HG03558 (cell line): ENCODE results near the gene MRPL1.

Source experiments
- ATAC-seq: cut with Tn5 transposase; IDR thresholded peaks from one replicate; pipeline ENCODE4 v1.9.1; 2021; ENCODE audit warnings: moderate number of reproducible peaks; ENCODE audit not compliant: unreplicated experiment; ENCODE audit errors: extremely low read depth

Gene MRPL1

DNA sequence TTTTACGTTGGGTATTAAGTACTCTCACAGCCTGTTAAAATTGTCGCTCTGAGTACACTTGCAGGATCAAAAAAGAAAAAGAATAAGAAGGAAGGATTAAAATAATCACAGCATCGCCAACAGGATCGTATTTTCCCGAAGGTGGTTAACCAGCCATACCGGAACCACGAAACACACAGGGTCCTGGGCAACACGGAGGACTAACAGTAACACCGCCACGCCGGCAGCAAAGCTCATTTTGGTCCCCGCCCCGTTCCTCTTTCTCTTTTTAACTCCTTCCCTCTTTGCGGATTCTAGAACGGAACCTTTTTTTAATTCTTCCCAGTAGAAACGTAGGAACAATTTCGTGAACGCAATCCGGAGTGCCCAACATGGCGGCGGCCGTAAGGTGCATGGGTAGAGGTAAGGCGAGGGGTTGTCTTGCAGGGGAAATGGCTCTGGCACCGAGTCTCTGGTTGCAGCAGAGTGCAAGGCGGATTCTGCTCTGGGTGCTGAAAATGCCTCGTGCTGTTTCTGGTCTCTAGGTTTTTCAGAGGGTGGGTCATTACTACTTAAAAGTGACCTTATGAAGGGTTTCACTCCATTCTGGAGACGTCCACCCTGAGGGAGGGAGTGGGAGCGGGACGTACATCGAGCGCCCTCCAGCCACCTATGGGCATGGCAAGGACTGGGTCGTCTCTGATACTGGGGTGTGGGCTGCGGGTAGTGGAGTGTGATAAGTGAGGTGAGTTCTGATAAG lies at the start of gene MRPL1:
MRPL1 (plus strand) TSS at position 353 of the 739 bp plus-strand sequence; CDS start at position 372, 19 bp downstream.
- peak; percentile 64 for ATAC-seq

DNA sequence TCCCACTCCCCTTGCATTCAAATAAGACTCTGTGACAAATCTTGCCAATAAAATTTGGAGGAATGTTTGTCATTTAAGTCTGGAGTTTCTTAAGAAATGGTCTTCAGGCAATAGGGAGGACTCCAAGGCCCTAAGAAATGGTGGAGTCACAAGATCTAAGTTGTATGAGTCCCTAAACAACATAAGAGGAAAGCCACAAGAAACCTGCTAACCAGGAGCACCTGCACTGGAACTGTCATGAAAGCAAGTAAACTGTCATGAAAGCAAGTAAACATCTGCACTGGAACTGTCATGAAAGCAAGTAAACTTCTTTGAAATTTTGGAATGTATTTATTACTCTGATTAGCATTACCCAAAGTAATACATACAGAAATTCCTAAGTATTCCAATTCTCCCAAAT lies 47.0 kb upstream of the MRPL1 start:
- no peak for ATAC-seq

DNA sequence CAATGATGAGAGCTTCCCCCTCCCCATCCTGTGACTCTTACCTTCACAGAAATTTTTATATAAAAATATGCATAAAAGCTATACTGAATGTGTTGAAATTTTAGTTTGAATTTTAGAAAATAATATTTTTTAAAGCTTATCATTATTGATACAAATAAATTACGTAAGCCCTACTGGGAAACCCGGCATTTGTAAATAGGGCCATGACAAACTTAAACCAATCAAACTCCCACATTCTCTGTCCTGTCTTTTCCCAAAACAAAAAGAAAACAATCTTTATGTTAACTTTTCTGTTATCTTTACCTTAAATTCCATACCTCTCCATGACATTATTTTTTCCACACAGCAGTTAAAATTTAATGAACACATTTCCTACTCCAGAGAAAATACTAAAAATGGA lies 46.1 kb upstream of the MRPL1 start:
- no peak for ATAC-seq

- no peak for ATAC-seq
Measured at GRCh38 chr4:77817304-77818072, 45.1 kb upstream of the MRPL1 start.

DNA sequence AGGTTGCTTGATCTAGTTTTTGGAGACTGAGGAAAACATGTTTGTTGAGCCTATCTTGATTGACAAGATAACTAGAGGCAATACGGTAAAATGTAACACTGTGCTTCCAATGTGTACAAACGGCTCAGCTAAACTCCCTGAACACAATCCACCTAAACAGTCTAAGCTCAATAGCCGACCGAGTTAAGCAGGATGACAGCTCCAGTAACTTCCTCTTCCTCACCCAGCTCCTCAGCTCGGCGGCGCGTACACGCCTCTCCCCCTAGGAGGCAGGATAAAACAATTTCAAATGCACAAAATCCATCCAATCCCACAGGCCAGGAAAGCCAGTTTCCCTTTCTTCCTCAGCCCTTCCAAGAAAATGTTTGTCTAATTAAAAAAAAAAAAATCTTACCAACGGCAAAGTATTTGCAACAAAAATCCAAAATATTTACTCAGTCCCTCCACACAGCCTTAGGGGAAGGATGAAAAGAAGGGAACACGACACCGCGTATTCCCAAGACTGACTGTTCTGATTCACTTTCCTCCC lies 44.5 kb upstream of the MRPL1 start:
- no peak for ATAC-seq

DNA sequence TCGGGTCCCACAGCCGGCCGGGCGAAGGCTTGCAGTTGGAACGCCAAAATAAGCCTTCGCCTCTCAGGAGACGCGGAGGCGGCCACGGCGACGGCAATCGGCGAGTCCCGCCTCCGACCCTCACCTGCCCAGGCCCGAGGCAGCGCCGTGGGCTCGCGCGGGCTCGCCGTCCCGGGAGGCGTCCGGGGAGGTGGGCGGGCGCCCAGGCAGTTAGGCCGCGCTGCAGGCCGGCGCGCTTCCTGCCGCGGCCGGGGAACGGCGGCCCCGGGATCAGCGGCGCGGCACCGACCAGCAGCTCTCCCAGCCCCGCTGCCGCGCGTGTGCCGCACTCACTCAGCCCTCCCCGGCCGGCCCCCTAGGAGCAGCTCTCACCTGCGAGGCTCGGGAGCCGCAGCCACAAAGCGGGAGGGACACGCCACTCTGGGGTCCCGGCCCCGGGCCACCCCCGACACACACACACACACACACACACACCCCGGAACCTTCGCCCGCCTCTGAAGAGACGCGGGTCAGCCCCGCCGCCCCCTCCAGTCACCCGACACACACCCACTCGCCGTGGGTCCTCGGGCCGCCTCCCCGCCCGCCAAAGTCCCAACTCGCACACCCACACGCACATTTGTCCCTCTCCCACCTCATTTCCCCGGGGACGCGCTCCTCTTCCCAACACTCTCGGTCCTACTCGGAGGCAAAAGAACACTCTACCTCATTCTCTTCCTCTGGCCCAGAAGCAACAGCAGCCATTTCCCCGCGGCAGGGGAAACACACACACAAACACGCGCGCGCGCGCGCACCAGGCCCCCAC lies 43.8 kb upstream of the MRPL1 start, which contains the start of gene CNOT6L:
CNOT6L (minus strand) TSS at position 767 of the 802 bp plus-strand sequence; CDS start at position 707, 60 bp downstream.
- ATAC-seq = no peak

DNA sequence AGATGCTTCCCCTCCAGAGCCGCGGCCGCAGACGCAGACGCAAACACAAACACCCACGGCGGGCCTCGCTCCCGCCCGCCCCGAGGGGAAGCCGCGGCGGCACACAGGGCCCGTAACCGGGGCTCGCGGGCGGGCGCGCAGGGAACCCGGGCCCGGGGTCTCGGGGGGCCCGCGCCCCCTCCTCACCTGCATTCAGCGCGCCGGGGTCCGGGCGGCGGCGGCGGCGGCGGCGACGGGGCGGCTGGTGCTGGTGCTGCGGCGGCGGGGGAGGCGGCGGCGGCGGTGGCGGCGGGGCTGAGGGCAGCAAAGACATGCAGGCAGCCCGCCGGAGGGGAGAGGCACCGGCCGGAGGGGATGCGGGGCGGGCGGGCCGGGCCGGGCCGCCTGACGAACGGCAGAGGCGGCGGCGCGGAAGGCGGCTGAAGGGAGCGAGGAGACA lies 43.2 kb upstream of the MRPL1 start:
- ATAC-seq = no peak

- peak; percentile 64 for ATAC-seq
Measured at GRCh38 chr4:77819843-77820648, 42.6 kb upstream of the MRPL1 start.

DNA sequence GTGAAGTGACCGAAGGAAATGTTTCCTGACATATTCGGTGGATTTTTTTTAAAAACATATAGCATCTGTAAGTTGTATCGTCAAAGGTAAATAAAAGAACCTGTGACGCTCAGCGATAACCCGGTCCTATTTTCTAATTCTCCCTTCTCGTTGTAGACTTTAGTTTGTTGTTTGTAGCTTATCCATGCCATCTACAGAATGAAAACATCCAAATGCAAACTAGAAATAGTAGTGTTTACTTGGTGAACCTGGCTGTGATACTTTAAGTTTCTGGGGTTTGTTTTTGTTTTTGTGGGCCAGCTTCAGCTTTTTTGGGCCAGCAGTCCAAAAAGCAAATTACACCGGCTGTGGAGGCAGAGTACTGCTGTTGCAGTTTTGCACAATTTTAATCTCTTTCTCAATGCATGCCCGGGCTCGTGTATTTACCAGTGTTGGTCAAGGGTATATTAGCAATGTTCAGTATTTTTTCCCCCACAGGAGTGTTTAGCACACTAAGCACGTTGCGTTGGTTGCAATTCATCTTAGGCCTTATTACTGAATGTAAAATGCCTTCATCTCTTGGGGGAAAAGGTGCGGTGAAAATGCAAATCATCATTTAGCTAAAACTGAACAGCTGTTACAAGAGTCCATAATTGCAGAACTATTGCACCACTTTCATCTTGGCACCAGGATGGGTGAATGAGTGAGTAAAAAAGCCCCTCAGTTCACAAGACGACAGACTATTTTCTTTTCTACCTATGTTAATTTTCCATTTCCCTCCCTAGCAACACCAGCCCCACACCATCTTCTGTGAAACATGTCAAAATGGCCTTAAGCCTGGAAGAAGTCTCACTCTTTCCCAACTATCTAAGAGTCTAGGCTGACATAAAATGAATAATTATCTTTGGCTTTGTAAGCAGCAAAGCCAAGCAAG lies 41.7 kb upstream of the MRPL1 start:
- ATAC-seq = no peak

GRCh38 chr4:77821775-77822174 lies 40.9 kb upstream of the MRPL1 start:
- no peak for ATAC-seq

- ATAC-seq = no peak
Measured at GRCh38 chr4:77826275-77826674, 36.4 kb upstream of the MRPL1 start.

DNA sequence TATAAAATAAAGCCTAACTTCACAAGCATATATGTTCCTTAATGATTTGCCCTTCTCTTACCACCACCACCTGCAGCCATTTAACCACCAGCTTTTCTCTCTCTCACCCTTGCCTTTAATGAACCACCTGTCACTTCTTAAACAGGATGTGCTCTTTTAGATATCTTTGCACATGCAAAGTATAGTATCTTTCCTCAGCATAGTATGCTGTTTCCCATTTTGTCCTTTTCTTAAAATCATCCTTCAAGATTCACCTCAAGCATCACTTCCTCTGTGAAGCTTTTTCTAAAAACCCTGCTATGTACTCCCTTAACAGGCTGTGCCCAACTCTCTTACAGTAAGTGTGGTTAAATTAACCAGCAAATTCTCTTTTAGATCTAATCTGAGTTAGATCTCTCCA lies 35.3 kb upstream of the MRPL1 start:
- ATAC-seq = no peak

- ATAC-seq = no peak
Measured at GRCh38 chr4:77833126-77833724, 29.4 kb upstream of the MRPL1 start.

- ATAC-seq = no peak
Measured at GRCh38 chr4:77834403-77834802, 28.2 kb upstream of the MRPL1 start.

DNA sequence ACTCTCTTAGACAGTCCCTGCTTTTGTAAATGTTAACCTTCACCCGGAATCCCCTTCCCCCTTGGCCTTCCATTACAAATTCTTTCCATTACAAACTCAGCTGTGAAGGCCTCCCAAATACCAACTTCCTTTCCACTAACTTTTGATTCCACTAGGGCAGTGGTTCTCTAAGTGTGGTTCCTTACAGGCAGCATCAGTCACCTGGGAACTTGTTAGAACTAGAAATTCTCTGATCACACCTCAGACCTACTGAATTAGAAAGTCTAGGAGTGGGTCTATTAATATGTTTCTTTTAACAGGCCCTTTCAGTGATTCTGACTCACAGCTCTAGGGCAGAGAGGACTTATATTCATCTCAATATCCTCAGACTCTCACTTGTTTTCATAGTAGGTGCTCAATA lies 19.0 kb upstream of the MRPL1 start:
- no peak for ATAC-seq

- no peak for ATAC-seq
Measured at GRCh38 chr4:77844363-77844762, 18.3 kb upstream of the MRPL1 start.

DNA sequence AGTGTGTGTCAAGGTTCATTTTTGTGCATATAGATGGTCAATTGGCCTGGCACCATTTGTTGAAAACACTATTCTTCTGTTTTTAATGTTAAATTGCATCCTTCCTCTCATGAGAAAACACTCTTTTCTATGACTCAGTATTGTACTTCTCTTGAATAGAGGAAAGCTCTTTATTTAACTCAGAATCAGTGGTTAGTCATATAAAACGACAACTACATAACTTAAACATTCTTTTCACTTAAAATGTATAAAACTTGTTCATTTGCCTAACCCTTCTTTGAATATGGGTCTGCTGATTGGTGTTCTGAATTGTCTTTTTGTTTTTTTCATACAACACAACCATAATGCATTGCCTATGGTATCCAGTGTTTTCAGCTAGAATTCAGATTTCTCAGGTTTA lies 17.2 kb upstream of the MRPL1 start:
- ATAC-seq = no peak

GRCh38 chr4:77845929-77846328 lies 16.7 kb upstream of the MRPL1 start:
- no peak for ATAC-seq
